NCI-H345 treated with DMSO at 0.1 percent for 48 hours (cell line): ENCODE measurements around the gene PPL.
"Not testable (repeated sequence)": the region's sequence is repeated elsewhere in the genome, so short reads cannot be mapped to it uniquely, and the experiment has no call there.

Experiments
- DNase-seq: peaks from one replicate; lab custom pipeline; 2025; ENCODE audit not compliant: unreplicated experiment; lab: John Stamatoyannopoulos, UW

PPL gene

DNA sequence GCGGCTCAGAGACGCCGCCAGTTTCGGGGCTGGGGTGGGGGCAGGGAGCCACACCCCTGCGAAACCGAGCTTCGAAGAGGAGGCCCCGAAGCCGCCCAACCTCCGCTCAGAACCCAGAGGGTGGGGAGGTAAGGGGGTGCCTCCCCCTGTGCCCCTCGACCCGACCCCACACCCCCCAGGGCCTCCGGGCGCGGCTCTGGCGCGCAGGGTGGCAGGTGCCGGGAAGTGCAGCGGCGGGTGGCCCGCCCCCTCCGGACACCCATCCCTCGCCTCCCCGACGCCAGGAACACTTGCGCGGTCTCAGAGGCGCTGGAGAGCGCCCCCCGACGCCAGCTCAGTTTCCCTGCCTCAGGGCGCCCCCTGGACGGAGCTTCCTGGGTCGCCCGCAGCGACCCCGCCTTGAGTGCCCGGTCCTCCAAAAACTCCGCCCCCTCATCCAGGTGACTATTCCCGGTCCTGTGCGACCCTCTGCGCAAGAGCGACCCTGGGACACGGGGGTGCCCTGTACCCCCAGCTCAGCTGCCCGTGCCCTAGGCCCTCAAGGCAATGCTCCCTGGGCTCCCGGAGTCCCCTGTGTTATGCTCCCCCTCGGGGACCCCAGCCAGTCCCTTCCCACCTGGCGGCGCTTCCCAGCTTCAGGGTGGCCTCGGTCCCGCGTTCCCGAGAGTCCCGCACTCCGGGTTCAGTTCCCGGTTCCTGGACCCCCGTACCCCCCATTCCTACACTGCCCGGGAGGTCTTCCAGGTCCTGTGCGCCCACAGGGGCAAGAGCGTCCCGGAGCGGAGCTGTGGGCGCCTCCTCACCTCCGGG lies 562 bp downstream of the PPL start:
- DNase-seq, result peak; percentile 14

DNA sequence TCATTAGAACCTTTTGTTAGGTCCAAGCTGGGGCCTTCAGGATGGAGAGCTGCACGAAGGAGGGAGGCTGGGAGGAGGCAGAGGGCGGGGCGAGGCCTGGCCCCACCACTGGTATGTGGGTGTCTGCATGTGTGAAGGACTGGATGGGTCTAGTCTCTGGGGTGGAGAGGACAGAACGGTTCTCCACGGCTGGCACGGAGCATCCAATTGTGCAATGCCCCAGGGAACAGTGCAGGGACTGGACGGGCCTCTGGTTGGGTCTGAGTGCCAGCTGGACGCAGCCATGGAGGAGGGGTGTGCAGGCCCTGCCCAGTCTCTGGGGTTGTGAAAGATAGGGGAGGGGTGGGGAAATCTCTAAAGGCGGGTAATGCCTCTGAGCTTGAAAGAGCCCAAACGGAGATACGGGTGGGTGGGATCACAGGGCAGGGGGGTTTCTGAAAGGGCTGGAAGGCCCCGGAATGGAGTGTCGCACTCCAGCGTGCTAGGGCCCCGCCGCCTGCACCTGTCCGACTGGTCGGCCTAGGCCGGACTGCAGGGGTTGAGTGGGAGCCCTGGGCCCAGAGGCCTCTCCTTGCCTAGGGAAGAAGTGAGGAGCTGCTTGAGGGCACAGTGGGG lies 1.6 kb downstream of the PPL start:
- DNase-seq, result no peak

DNA sequence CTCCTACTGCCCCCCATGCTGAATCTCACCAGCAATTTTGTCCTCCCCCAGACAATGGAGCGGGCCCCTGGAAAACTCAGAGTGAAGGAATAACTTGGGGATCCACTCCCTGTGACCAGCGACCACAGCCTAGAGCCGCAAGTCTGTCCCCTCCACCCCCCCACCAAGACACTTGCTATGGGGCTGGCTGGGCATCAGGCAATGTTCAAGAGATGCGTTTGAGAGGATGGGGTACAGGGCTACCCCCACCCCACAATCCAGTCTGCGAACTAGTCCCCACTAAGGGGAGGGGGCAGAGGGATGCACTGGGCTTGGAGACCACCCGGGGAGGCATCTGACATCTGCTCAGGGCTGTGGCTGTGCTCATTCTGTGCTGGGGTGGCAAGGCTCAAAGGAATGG lies 2.4 kb downstream of the PPL start:
- no peak for DNase-seq

DNA sequence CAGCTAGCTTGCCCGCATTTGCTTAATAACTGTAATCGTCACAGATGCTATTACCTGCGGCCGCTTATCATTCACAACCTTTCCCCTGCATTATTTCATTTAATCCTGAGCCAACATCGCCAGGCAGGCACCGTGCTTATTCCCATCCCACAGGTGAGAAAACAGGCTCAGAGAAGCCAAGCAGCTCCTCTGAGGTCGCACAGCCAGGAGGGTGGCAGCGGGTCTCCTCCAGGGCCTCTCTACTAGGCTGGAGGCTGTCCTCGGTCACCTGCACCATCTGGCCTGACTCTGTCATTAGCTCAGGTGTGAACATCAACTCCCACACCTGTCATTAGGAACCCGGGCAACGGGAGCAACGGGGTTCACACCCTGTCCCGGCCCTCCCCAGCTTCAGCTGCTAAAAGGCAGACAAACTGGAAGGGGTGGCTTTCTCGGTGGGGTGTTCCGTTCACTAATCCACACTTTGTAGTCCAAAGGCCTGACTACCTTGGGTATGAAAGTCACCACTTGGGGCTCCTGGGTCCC lies 3.0 kb downstream of the PPL start:
- no peak for DNase-seq

DNA sequence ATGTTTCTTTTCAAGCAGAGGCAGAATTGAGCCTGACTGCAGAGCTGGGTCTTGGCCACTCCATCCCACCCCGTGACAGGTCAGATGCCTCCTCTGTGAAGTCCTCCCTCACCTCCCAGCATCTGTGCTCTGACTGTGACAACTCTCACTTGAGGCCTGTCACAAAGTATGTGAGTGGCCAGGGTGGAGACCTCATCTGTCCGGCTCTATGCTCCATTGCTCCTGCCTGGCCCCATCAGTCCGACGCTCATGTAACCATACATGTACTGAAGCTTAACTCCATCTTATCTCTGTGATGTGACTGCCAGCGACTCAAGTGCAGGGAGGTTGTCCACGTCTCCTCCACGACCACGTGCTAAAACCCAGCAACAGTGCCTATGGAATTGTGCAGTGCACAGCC lies 3.5 kb downstream of the PPL start:
- no peak for DNase-seq

DNA sequence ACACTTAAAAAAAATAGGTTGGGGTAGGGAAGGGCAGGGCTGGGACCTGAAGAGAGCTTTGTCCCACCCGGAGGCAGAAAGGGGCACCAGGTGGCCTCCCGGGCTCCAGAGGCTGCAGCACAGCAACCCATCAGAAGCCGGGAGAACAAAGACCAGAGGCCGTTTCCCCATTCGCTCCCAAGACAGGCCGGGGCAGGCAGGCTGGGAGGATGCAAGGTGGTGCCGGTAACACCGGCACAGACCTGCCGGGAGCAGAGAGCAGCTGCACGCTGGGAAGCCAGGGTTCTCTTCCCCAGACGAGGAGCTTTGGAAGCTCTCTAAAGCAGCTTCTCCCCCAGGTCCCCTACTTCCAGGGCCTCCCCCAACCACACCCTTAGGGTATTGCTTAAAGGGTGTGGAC lies 5.6 kb downstream of the PPL start:
- DNase-seq, result no peak

DNA sequence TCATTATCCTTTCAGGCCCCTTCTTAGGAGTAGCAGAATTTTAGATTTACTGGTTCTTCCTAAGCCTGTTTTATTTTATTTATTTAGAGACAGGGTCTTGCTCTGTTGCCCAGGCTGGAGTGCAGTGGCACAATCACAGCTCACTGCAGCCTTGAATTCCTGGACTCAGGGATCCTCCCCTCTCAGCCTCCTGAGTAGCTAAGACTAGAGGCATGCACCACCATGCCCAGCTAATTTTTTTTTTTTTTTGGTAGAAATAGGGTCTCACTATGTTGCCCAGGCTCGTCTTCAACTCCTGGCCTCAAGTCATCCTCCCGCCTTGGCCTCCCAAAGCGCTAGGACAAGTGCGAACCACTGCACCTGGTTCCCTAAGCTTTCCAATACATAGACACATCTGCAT lies 7.3 kb downstream of the PPL start:
- not testable (repeated sequence) for DNase-seq

DNA sequence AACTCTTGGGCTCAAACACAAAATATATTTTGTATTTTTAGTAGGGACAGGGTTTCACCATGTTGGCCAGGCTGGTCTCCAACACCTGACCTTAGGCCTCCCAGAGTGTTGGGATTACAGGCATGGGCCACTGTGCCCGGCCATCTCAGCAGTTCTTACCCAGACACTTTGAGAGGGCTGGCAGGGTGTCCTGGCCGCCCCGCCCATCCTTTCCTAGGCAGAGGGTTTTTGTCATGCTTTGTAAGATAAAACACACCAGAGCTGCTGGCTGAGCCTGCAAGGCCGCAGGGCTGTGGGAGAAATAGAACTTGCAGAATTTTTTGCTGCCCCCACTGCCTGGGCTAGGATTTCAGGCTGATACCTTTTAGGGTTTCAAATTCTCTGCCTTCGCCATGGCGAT lies 8.7 kb downstream of the PPL start:
- DNase-seq, result no peak

DNA sequence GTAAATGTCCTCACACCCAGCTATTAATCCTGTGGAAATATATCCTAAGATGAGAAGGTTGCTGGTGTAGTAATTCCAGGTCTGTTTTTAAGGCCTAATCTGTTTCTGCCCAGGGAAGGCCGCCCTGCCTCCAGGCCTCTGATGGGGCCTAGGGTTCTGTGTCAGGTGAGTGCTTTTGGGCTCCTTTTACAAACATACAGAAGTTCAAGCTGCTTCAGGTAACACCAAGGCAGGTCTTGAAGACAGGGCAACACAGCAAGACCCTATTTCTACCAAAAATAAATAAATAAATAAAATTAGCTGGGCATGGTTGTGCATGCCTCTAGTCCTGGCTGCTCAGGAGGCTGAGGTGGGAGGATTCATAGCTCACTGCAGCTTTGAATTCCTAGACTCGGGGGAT lies 9.3 kb downstream of the PPL start:
- DNase-seq, result no peak

DNA sequence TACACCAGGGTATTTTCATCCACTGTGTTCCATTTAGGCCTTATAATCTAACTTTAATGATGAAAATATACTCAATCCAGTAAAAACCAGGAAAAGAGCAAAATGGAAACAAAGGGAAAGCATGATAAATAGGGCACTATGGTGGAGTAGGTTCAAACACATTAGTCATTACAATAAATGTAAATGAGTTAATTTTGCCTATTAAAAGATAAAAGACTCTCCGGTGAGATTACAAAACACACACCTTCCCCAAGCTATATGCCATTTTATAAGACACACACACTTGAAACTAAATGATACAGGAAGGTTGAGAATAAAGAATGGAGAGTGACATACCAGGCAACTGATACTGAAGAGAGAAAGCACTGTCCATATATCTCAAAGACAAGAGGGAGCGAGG lies 10.0 kb downstream of the PPL start:
- no peak for DNase-seq

DNA sequence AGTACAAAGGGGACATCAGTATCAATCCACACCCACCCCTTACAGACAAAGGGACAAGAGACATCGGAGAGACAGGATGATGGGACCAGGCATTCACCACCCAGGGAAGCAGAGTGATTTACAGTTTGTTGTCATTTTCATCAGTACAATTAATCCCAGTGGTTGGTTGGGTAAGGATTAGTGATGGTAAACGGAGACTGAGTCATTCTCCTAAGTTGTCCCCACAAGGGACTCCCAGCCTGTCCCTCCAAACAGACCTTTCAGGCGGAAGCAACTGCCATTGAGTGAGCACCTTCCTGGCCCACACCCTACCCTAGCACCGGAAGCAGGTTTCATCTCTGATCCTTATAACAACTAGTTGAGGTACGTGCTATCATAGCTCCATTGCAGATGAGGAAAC lies 11.2 kb downstream of the PPL start:
- no peak for DNase-seq

DNA sequence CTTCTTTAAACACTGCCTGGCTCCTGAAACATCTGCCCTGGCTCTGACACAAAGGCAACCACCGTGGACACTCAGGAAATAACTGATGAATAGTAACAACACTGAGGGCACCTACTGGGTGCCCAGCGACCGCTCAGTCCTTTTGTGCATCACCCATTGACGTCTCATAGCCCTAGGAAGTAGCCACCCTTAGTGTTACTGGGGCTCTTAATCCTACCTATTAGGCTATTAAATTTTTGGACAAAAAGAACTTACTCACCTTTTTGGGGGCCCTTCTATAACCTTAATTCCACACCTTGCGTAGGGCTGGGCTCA lies 11.7 kb downstream of the PPL start:
- no peak for DNase-seq

DNA sequence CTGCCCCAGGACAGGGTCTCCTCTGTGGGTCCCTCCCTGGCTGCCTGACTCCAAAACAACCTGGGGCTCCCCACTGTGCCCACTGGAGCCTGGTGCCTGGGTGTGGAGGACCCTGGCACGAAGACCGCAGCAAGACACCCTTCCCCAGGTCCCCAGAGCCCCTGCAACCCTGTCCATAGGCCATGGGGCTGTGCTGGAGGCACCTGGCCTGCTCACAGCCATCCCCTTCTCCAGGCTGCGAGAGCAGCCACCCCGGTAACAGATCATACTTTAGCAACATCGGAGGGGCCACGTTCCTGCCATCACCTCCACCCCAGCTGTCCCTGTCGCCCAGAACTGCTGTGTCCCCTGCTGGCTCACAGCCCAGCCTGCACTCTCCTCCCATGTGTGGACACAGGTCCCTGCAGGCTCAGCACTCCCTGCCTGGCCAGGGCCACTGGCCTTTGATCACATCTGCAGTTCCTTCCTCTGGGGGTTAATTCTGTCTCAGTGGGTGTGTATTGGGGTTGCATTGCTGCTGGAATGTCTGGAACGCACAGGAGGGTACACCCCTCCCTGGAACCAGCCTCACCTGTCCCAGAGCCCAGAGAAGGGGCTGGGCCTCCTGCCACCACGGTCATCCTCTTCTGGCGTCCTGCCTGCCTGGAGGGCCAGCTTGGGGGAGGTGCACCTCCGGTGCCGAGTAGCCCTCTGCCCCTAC lies 12.2 kb downstream of the PPL start:
- no peak for DNase-seq

DNA sequence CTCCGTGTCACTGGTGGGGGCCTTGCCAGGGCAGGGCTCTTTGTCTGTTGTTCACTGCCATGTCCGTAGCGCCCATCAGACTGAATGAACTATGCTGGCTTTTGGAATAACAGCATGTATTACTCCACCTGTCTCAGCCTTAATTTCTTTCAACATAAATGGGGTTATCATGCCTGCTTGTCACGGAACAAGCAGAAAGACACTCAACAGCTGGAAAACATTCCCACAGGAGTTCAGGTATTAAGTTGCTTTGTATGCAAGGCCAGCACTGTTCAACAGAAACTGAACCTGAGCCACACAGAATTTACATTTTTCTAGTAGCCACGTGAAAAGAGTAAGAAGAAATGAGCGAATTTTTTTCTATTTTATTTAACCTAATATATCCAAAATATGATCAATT lies 13.1 kb downstream of the PPL start:
- no peak for DNase-seq

DNA sequence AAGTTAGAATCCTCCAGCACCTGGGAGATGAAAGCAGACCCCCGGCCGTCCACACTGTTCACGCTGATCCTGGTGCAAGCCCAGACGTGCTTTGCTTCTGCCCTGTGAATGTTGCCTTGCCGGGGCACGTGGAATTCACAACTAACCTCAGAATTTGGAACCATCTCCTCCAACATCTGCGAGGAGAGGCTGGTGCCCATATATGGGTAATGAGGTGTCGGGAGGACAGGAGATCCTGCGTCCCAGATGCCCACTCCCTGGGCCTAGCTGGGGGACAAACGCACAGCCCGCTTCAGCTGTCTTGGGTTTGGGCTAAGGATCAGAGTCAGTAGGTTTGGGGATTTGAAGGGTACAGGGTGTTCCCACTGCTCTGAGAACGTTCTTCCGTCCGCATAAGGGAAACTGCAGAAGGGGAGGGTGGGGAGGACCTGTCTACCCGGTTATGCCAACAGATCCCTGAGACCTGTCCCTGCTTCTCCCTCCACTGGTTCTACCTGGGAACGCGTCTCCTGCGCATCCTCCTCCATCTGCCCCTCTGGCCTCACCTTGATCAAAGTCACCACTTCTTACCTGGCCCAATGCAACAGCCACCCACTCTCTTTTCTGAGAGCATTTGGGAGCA lies 14.1 kb downstream of the PPL start:
- no peak for DNase-seq

DNA sequence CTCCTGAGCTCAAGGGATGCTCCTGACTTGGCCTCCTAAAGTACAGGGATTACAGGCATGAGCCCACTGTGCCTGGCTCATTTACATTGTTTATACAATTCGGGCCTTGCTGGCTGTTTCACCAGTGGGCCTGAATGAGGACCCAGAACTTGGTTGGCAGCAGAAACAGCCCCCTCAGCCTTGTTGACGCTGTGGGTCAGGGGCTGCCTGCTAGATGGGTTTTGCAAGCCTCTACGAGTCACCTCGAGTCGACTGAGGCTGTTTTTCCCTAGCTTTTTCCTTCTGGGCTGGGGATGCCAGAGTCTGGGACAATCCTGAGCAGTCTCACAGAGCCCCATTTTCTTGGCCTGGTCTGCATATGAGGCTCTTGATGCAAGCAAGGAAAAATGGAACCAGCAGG lies 16.1 kb downstream of the PPL start:
- no peak for DNase-seq

DNA sequence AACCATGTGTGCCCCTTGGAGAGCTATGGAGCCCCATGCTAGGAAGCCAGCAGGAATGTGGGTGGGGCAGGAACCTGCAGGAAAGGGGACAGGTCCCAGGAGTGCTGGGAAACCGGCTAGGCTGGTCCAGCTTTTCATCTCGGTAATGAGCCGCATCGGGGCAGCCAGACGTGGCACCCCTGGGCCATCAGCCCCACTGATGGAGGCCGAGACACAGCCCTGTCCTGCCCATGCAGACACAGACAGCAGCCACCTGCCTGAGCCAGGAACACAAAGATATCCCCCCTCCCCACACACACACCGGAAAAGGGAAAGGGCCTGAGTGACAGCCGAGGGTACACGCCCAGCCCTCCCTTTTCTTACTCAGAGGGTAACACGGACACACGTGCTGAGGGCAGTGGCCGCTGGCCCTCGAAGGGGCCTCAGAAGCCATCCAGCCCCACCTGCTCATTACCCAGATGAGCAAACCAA lies 18.1 kb downstream of the PPL start:
- DNase-seq, result peak; percentile 76

DNA sequence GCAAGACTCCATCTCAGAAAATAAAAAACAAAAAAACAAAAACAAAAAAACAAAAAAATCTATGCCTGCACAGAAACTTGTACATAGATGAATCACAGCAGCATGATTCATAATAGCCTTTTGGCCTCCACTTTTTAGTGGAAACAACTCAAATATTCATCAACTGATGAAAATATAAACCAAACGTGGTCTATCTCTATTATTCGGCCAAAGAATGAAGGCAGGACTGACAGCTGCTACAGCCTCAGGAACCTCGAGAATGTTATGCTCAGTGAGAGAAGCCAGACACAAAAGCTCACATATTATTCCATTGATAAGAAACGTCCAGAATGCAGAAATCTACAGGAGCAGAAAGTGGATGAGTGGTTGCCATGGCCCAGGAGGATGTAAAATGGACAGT lies 19.8 kb downstream of the PPL start:
- no peak for DNase-seq

DNA sequence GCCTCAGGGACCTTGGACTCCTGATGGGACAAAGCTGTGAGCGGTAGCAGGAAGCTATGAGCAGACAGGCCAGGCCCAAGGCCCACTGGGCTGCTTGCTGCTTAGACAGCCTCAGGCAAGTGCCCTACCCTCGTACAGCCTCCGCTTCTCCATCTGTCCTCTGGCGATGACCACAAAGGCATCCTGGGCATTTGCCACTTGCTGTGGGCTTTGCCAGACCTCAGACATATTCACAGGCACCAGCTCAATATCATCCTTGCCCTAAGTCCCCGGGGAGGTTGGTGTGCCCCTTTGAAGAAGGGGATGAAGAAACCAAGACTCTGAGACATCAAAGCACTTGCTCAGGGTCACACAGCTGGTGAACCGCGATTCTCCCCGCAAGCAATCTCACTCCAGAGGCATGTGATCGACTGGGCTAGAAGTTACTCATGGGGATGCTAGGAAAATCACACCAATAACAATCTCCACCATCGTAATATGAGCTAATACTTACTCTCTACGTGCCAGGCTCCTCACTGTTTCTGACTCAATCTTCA lies 21.7 kb downstream of the PPL start:
- no peak for DNase-seq

DNA sequence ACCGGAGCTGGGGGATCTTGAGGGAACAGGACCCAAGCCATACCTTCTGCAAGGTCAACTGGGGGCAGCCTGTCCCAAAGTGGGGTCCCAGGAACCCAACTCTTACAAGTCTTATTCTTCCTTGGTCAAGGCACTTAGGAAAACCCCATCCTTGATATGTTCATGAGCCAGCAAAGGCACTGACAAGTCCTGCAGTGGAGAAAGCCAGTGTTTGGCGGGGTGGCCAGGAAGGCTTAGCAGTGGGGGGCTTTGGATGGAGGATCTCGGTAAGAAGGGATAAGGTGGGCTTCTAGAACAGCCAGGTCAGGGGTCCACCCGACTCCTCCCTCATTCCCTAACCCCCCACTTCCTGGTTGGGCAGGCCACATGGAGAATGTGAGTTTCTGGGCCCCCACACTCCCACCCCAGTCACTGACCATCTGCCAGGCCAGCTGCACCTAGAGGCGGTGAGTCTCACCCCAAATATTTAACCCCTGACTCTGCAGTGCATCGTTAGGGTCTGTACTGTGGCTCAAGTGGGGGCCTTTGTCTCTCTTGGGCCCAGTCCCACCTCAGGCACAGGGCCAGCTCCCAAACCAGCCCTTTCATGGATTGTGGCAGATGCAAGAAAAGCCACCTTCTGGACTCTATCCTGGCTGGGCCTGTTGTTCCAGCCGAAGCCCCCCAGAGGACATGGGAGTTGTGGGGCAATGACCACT lies 22.3 kb downstream of the PPL start:
- DNase-seq, result no peak
